Hepatocyte (in vitro differentiated cells): Measurements from ENCODE around the gene PGD.

ENCODE experiments used
- CTCF ChIP-seq: fragments of 200-600 bp; sonication (generic); IDR thresholded peaks from 2 replicates; pipeline ENCODE4 v1.5.1; 2016; ENCODE audit warnings: antibody characterized with exemption, mild to moderate bottlenecking; ENCODE audit not compliant: poor library complexity
- EZH2 ChIP-seq: fragments of 200-600 bp; sonication (generic); IDR thresholded peaks from 2 replicates; pipeline ENCODE4 v1.6.1; 2016; ENCODE audit warnings: antibody characterized with exemption, mild to moderate bottlenecking, borderline replicate concordance

DNA sequence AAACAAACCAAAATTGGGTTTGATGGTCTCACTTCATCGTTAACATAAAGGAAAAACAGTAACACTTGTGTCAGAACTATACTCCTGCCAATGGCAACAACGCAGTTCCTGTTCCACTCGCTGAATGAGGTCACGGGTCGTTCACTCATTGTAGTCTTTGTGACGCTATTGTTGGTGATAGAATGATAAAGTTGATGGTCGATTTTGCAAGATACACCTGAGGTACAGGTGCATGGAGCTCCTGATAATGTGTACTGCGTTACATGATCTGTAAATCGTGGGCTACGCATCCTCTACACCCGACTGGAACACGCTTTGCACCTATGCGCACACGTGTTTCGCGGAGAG, 31.0 kb downstream of the PGD start:
- TF ChIP-seq CTCF (no peak), EZH2 (no peak)
